ENCODE results near the gene SLIT3.

DNA sequence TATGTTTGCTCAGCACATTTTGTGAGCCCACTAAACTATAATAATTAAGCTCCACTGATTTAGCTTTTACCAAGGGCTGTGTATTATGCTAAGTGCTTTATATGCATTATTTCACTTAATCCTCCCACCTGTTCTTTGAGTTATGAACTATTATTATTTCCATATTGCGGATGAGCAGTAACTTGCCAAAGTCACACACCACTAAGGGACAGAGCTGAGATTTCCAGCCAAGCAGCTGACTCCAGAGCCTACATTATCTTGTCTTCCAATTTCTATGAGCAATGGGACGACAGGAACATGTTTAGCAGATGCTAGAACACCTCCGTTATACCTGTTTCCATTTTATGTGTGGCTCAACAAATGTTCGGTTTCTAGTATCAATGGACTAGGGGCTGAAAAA, 484.3 kb downstream of the SLIT3 start:
- TF ChIP-seq, protein P1, sequence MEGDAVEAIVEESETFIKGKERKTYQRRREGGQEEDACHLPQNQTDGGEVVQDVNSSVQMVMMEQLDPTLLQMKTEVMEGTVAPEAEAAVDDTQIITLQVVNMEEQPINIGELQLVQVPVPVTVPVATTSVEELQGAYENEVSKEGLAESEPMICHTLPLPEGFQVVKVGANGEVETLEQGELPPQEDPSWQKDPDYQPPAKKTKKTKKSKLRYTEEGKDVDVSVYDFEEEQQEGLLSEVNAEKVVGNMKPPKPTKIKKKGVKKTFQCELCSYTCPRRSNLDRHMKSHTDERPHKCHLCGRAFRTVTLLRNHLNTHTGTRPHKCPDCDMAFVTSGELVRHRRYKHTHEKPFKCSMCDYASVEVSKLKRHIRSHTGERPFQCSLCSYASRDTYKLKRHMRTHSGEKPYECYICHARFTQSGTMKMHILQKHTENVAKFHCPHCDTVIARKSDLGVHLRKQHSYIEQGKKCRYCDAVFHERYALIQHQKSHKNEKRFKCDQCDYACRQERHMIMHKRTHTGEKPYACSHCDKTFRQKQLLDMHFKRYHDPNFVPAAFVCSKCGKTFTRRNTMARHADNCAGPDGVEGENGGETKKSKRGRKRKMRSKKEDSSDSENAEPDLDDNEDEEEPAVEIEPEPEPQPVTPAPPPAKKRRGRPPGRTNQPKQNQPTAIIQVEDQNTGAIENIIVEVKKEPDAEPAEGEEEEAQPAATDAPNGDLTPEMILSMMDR (conservative IDR thresholded peaks at IDR 0.05): no peak
- TF ChIP-seq EZH2 (IDR thresholded peaks at IDR 0.05; ENCODE audit: low read depth): no peak

Data from PC-9 (cell line).